MCF 10A (cell line): ENCODE results near the gene EFCAB14. TPM values are rescaled to one million over a fixed set of nuclear protein-coding genes. Genes with fewer than 3 reads are reported as not detected.

Source experiments
- BruUV-seq: library from RNA; stranded (reverse); fragments of 400-500 nt; replicated peaks from 2 replicates; lab custom pipeline; 2021; lab: Mats Ljungman, UMichigan
- CTCF ChIA-PET: fragments of 300-600 bp; sonication (Branson Sonifier 250); formaldehyde crosslinking; extraction: SDS; loops from one replicate; lab custom pipeline; 2021; ENCODE audit warnings: antibody characterized with exemption, inconsistent platforms; lab: Yijun Ruan, JAX
- POLR2A ChIA-PET: fragments of 300-600, 350-650 bp; sonication (Branson Sonifier 250); formaldehyde crosslinking; extraction: SDS; loops from one replicate; lab custom pipeline; 2020; ENCODE audit warnings: antibody characterized with exemption, inconsistent platforms; lab: Yijun Ruan, JAX
- DNase-seq: peaks from one replicate; pipeline ENCODE4 v3.0.0-alpha.2; 2018; ENCODE audit not compliant: unreplicated experiment
- H3K27ac Mint-ChIP-seq: one replicate; pipeline ENCODE4 v1.8.0; 2022; ENCODE audit warnings: mild to moderate bottlenecking, low read depth, mixed read lengths; ENCODE audit not compliant: unreplicated experiment
- H3K27me3 Mint-ChIP-seq: one replicate; pipeline ENCODE4 v1.8.0; 2022; ENCODE audit warnings: mixed read lengths; ENCODE audit not compliant: insufficient read depth, unreplicated experiment
- H3K36me3 Mint-ChIP-seq: one replicate; pipeline ENCODE4 v1.8.0; 2022; ENCODE audit warnings: mild to moderate bottlenecking, moderate library complexity, mixed read lengths; ENCODE audit not compliant: insufficient read depth, unreplicated experiment
- H3K4me1 Mint-ChIP-seq: one replicate; pipeline ENCODE4 v1.8.0; 2022; ENCODE audit warnings: mixed read lengths; ENCODE audit not compliant: insufficient read depth, unreplicated experiment
- H3K4me3 Mint-ChIP-seq: one replicate; pipeline ENCODE4 v1.8.0; 2022; ENCODE audit warnings: mild to moderate bottlenecking, moderate library complexity, mixed read lengths; ENCODE audit not compliant: unreplicated experiment
- H3K9me3 Mint-ChIP-seq: one replicate; pipeline ENCODE4 v1.8.0; 2022; ENCODE audit warnings: mixed read lengths; ENCODE audit not compliant: unreplicated experiment
- intact Hi-C: fragments of 100-400 bp; cut with micrococcal nuclease; formaldehyde crosslinking; loops from 2 replicates; pipeline ENCODE4 v1.14.1; 2022
- total RNA-seq: library from RNA; stranded (reverse); gene quantifications from 2 replicates; pipeline ENCODE4 v1.2.3, GENCODE V29; 2022
- TF ChIP-seq, protein P1 (sequence below): fragments of 200-600 bp; IDR thresholded peaks from one replicate; pipeline ENCODE4 v1.8.0; 2022; ENCODE audit warnings: antibody characterized with exemption, mild to moderate bottlenecking; ENCODE audit not compliant: unreplicated experiment

The EFCAB14 gene
- total RNA-seq, 1 experiment from 2014 or later: 33.9 TPM

DNA sequence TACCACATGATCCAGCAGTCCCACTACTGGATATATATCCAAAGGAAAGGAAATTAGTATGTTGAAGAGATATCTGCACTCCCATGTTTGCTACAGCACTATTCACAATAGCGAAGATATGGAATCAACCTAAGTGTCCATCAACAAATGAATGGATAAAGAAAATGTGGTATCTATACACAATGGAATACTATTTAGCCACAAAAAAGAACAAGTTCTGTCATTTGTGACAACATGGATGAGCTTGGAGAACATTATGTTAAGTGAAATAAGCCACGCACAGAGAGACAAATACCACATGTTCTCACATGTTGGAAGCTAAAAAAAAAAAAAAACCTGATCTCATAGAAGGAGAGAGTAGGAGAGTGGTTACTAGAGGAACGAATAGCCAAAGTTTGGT lies 68.4 kb downstream of the EFCAB14 start:
- no peak for DNase-seq
- Mint-ChIP-seq H3K9me3 (no peaks in the 10 kb centered on the region), H3K27ac (no peak overlapping the region), H3K4me3 (no peak overlapping the region), H3K4me1 (no peaks in the 10 kb centered on the region), H3K36me3 (peaks cover 46% of the 10 kb centered on the region), H3K27me3 (no peaks in the 10 kb centered on the region)
- TF ChIP-seq, protein P1, sequence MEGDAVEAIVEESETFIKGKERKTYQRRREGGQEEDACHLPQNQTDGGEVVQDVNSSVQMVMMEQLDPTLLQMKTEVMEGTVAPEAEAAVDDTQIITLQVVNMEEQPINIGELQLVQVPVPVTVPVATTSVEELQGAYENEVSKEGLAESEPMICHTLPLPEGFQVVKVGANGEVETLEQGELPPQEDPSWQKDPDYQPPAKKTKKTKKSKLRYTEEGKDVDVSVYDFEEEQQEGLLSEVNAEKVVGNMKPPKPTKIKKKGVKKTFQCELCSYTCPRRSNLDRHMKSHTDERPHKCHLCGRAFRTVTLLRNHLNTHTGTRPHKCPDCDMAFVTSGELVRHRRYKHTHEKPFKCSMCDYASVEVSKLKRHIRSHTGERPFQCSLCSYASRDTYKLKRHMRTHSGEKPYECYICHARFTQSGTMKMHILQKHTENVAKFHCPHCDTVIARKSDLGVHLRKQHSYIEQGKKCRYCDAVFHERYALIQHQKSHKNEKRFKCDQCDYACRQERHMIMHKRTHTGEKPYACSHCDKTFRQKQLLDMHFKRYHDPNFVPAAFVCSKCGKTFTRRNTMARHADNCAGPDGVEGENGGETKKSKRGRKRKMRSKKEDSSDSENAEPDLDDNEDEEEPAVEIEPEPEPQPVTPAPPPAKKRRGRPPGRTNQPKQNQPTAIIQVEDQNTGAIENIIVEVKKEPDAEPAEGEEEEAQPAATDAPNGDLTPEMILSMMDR: no peak
- intact Hi-C loops: no loop called here
- POLR2A ChIA-PET: interaction anchor here (1.5 to 3.7 kb wide), 2 partner anchors 10 to 17 kb away, joined by 4 to 8 read pairs; partner anchors contain the start of gene ATPAF1
- BruUV-seq: no TSS peak
- CTCF ChIA-PET: interaction anchor here (1.2 kb wide), 1 partner anchor 9 kb away, joined by 3 read pairs; no protein-coding TSS in a partner anchor

DNA sequence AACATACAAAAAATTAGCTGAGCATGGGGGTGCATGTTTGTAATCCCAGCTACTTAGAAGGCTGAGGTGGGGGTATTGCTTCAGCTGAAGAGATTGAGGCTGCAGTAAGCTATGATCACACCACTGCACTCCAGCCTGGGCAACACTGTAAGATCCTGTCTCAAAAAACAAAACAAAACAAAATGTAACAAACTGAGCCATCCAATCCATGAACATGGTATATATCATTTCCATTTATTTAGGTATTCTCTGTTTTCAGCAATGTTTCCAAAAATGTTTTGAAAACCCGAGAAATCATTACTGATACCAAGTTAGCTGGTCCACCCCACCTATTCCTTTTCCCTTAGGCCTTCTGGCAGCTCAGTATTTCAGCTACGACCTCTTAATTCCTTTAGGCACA lies 69.2 kb downstream of the EFCAB14 start:
- TF ChIP-seq, protein P1: no peak
- no peak overlapping the region for H3K4me3 Mint-ChIP-seq
- ChIA-PET POLR2A (interaction anchor here (1.5 to 3.7 kb wide), 2 partner anchors 9 to 18 kb away, joined by 4 to 8 read pairs; partner anchors contain the start of gene ATPAF1), CTCF (interaction anchor here (0.5 to 1.0 kb wide), 2 partner anchors 9 to 1129 kb away, joined by 3 read pairs; no protein-coding TSS in a partner anchor)
- H3K36me3 Mint-ChIP-seq: peaks cover 46% of the 10 kb centered on the region
- DNase-seq: no peak
- no TSS peak for BruUV-seq
- no peaks in the 10 kb centered on the region for H3K4me1 Mint-ChIP-seq
- no peaks in the 10 kb centered on the region for H3K27me3 Mint-ChIP-seq
- H3K9me3 Mint-ChIP-seq: no peaks in the 10 kb centered on the region
- intact Hi-C loops: no loop called here
- H3K27ac Mint-ChIP-seq: no peak overlapping the region

DNA sequence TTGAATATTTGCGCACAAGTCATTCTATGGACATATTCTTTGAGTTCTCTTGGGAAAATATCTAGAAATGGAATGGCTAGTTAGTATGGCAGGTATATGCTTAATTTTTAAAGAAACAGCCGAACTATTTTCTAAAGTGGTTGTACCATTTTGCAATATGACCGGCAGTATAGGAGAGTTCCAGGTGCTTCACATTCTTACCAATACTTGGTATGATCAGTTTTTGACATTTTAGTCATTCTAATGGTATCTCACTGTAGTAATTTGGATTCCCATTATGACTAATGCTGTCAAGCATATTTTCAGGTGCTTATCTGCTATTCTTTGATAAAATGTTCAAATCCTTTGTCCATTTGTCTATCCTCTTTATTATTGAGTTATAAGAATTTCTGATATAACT lies 71.3 kb downstream of the EFCAB14 start:
- Mint-ChIP-seq H3K27ac (no peak overlapping the region), H3K4me1 (peaks cover 6% of the 10 kb centered on the region), H3K27me3 (no peaks in the 10 kb centered on the region), H3K4me3 (no peak overlapping the region), H3K9me3 (no peaks in the 10 kb centered on the region), H3K36me3 (peaks cover 42% of the 10 kb centered on the region)
- ChIA-PET CTCF (no interaction called here), POLR2A (interaction anchor here (0.9 to 3.7 kb wide), 2 partner anchors 20 to 41 kb away, joined by 5 to 8 read pairs; partner anchors contain the start of gene ATPAF1)
- no TSS peak for BruUV-seq
- DNase-seq: no peak
- intact Hi-C loops: no loop called here
- TF ChIP-seq, protein P1: no peak

DNA sequence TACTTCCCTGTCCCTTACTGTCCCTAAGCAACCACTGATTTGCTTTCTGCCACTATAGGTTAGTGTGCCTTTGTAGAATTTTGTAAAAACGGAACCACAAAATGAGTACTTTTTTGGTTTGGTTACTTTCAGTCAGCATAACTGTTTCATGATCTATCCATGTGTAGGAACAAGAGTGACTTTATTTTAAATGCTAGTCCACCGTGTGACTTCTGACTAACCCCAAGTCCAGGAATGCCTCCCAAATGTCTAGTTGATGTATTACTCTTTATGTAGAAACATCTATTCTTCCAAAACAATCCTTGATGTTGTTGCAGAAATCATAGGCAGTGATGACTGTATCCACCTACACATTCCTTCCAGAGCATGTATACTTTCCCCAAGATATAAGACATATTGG lies 72.1 kb downstream of the EFCAB14 start:
- no peaks in the 10 kb centered on the region for H3K9me3 Mint-ChIP-seq
- H3K27ac Mint-ChIP-seq: no peak overlapping the region
- BruUV-seq: no TSS peak
- ChIA-PET CTCF (no interaction called here), POLR2A (interaction anchor here (1.3 to 3.7 kb wide), 2 partner anchors 21 to 78 kb away, joined by 3 to 8 read pairs; partner anchors contain the start of gene ATPAF1)
- H3K36me3 Mint-ChIP-seq: peaks cover 40% of the 10 kb centered on the region
- intact Hi-C loops: no loop called here
- TF ChIP-seq, protein P1: no peak
- no peak for DNase-seq
- peaks cover 6% of the 10 kb centered on the region for H3K4me1 Mint-ChIP-seq
- H3K27me3 Mint-ChIP-seq: no peaks in the 10 kb centered on the region
- H3K4me3 Mint-ChIP-seq: no peak overlapping the region
